Epithelial cell of esophagus (primary cell): ENCODE measurements around the gene ADD3.

Source experiments
- DNase-seq: peaks from one replicate; pipeline ENCODE4 v3.0.0; 2010; ENCODE audit warnings: low read depth
- H3K4me3 ChIP-seq: 2 replicates; pipeline ENCODE4 v1.5.1; 2011; ENCODE audit warnings: mild to moderate bottlenecking, low read length, control low read depth
- TF ChIP-seq, protein P1 (sequence below): IDR thresholded peaks from 2 replicates; pipeline ENCODE4 v1.5.1; 2011; ENCODE audit warnings: low read depth, mild to moderate bottlenecking, low read length, control low read depth, inconsistent platforms; ENCODE audit not compliant: insufficient read depth; ENCODE audit errors: missing control alignments

Gene ADD3

DNA sequence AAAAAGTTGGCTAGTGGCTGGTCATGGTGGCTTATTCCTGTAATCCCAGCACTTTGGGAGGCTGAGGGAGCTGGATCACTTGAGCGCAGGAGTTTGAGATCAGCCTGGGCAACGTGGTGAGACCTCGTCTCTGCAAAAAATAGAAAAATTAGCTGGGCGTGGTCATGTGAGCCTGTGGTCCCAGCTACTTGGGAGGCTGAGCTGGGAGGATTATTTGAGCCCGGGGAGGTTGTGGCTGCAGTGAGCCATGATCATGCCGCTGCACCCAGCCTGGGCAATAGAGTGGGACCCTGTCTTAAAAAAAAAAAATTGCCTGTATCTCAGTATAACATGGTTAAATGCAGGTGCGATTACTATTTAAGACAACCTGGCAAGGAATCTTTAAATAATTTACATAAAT lies 61.0 kb downstream of the ADD3 start:
- DNase-seq = no peak
- TF ChIP-seq, protein P1, sequence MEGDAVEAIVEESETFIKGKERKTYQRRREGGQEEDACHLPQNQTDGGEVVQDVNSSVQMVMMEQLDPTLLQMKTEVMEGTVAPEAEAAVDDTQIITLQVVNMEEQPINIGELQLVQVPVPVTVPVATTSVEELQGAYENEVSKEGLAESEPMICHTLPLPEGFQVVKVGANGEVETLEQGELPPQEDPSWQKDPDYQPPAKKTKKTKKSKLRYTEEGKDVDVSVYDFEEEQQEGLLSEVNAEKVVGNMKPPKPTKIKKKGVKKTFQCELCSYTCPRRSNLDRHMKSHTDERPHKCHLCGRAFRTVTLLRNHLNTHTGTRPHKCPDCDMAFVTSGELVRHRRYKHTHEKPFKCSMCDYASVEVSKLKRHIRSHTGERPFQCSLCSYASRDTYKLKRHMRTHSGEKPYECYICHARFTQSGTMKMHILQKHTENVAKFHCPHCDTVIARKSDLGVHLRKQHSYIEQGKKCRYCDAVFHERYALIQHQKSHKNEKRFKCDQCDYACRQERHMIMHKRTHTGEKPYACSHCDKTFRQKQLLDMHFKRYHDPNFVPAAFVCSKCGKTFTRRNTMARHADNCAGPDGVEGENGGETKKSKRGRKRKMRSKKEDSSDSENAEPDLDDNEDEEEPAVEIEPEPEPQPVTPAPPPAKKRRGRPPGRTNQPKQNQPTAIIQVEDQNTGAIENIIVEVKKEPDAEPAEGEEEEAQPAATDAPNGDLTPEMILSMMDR = no peak
- no peak overlapping the region for H3K4me3 ChIP-seq

GRCh38 chr10:110069502-110069982 lies 61.8 kb downstream of the ADD3 start:
- no peak overlapping the region for H3K4me3 ChIP-seq
- DNase-seq = no peak
- TF ChIP-seq, protein P1 = no peak

GRCh38 chr10:110073896-110074295 lies 66.1 kb downstream of the ADD3 start:
- DNase-seq = no peak
- TF ChIP-seq, protein P1 = no peak
- H3K4me3 ChIP-seq = no peak overlapping the region

- DNase-seq = no peak
- no peak overlapping the region for H3K4me3 ChIP-seq
- TF ChIP-seq, protein P1 = no peak
Observed at GRCh38 chr10:110074298-110074697, 66.5 kb downstream of the ADD3 start.

DNA sequence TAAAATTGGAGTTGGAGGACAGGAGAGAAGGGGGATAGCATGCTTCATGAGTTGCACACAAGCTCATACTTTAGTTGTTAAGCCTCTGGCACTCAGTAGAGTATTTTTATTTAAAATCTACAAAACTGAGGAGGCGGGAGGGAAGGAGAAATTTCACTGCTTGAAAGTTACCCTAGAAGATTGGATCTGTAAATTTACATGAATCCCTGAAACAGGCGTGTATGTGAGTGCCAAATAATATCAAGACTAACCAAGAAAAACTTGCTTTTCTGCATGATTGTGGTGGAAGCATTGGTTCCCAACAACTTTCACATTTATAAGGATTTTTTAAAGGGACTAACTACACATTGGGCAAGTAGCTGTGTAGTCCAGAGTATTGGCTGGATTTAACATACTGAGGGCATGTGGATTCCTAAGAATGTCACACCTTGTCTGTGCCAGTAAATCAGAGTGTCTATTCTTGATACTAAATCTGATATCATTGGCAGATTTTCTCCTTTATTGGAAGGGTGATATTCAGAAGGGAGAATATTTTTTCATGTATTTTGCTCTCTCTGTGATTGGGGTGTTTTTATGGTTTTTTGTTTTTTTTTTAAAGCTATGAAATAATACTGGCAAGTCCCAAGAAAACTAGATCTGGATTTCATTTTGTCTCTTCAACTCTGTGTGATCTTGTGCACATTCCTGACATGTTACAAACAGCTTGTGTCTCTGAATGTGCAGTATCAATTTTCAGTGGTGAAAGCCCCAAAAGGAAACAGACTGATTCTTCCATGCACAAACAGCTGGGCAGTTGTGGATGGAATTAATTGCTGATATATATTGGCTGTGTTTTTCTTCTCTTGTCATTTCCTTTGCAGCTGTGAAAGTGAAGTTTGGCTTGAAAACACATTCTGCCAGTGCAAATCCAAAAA lies 67.2 kb downstream of the ADD3 start:
- no peak overlapping the region for H3K4me3 ChIP-seq
- TF ChIP-seq, protein P1 = no peak
- DNase-seq = peak; percentile 52

- no peak for DNase-seq
- H3K4me3 ChIP-seq = no peak overlapping the region
- TF ChIP-seq, protein P1 = no peak
Observed at GRCh38 chr10:110075686-110076085, 67.9 kb downstream of the ADD3 start.
